HL-60/S4 treated with retinoic acid at 250 ng/mL for 4 days and 3 days (cell line): ENCODE measurements around the gene ZNF775.

Experiments used
- in situ Hi-C: fragments of 300-500 bp; cut with MboI; formaldehyde crosslinking; loops from 2 replicates; pipeline ENCODE4 v1.7.0; 2022; ENCODE audit warnings: low sequenced_read_pairs

ZNF775 gene

DNA sequence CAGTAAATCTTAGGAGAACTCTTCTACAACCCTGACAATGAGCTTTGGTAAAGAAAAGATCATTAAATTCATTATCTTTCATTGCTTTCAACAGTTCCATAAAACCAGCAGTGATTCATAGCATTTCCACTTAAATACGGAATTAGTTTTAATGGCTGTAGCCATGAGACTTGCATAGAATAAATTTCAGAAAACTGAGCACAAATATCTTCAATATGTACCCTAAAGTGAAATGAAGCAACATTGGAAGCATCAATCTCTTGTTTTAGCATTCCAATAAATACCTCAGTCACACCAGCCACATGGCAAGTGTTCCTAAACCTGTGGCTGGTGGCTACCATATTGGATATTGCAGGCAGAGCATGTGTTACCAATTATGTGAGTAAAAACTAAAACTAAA is 34.1 kb upstream of the ZNF775 start:
- in situ Hi-C loops = no loop called here

DNA sequence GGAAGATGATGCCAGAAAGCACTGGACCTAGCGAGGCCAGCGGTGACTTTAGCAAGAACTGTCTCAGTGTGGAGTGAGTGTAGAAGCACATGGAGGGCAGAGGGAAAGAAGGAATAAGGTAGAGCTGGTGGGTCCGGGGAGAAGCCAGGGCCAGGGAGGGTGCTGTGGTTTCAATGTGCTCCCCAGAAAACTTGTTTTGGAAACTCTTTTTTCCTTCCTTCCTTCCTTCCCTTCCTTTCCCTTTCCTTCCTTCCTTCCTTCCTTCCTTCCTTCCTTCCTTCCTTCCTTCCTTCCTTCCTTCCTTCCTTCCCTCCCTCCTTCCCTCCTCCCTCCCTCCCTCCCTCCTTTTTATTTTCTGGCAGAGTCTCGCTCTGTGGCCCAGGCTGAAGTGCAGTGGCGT is 32.2 kb upstream of the ZNF775 start:
- in situ Hi-C loops = no loop called here

DNA sequence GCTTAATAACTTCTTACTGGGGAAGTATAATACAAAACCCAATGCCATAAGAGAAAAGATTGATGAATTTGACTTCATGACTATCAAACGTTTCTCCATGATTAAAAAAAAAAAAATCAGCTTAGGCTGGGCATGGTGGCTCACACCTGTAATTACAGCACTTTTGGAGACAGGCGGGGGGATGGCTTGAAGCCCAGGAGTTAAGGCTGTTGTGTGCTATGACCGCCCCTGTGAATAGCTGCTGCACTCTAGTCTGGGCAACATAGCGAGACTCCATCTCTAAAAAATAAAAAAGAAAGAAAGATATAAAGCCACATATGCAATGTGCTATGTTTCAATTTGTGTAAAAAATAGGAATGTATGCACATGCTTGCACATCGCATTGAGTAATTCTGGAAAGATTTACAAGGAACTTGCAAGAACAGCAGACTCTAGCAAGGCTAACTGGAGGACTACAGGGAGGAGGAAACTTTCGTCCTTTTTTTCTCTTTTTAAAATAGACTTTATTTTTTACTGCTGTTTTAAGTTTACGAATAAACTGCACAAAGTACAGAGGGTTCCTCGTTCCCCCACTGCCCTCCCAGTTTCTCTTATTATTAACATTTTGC is 27.4 kb upstream of the ZNF775 start:
- in situ Hi-C loops = no loop called here

DNA sequence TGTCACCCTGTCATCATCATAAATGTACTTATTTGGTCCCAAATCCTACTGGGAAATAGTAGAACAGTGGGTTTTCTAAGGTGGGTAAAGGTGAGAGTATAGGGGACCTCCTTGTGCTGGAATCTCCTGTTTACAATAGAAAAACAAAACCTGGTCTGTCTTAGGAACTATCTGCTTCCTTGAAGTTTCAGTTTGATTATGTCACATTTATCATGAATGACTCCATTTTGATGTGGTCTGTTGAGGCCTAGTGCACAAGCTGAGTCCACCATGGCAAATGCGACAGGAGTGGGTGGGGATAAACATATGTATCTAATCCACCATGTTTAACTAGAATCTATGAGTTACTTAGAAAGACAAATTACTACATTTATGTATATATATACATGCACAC is 23.5 kb upstream of the ZNF775 start:
- in situ Hi-C loops = no loop called here

DNA sequence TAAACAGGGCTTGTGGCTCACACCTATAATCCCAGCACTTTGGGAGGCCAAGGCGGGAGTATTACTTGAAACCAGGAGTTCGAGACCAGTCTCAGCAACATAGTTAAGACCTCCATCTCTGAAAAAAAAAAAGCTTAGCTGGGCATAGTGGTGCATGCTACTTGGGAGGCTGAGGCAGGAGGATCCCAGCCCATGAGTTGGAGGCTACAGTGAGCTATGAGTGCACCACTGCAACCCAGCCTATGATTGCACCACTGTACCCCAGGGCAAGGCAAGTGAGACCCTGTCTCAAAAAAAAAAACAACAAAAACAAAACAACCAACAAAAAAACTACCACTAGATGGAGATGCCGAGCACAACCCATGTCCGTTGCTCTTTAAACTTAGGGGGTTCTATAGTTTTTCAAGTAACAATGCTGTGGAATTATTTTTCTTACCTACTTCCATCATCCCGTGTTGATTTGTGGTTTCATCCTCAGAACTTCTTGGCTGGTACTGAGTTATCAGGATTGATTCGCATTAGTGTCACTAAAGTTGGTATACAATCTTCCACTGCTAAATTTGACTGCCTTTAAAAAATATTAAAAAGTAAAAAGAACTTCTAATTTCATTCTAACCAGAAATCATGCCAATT is 22.7 kb upstream of the ZNF775 start:
- in situ Hi-C loops = no loop called here

DNA sequence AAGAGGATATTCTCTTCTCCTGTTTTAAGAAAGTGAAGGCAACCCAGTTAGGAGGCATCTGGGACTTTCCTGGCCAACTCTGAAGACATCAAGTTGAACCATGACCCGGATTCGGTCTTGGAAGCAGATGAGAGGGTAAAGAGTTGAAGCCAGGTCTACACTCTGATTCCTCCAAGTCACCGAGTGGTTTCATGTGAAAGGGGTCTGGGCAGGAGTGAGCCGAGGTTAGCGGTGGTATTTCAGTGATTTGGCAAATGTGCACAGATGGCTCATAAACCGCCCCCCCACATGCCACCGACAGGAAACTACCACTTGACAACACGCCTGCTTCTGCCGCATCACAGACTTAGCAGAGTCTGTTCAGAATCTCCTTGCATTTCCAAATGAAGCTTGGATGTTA is 21.9 kb upstream of the ZNF775 start:
- in situ Hi-C loops = no loop called here

DNA sequence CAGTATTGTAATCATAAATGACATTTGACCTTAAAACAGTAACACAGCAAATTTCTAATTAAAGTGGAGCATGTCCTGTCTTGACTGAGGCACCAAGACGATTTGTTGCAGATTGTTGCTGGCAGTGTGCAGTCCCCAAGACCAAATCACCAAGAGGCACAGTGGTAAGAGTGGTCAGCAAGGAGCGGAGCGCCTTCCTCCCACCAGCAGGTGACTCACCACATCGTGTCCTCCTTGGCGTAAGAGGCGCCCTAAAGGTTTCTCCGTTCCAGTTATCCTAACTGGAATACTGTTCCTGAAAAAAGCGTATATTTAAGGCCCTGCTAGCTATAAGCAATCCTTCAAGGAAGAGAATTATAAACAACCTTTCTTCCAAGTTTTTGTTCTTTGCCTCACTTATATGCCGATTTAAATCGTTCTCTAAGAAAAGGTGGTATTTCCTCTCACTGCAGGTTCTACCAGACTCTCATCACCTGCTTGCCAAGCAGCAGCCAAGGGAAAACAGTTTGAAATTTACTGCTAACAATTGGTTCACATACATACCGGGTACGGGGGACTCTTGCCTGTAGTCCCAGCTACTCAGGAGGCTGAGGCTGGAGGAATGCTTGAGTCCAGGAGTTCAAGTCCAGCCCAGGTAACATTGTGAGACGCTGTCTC is 21.2 kb upstream of the ZNF775 start:
- in situ Hi-C loops = no loop called here

DNA sequence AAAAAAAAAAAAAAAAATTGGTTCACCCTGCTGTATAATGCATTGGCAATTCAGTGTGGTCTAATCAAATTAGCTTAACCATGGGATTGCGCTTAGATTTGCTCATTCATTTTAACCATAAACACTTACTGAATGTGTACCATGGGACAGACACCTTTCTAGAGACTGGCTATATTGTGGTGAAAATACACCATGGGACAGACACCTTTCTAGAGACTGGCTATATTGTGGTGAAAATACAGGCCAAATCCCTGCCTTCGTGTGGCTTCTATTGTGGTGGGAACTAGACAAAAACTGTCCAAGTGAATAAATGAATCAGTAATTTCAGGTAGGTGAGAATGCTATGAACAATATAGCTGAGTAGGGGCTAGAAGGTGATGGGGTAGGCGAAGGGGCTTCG is 20.7 kb upstream of the ZNF775 start:
- in situ Hi-C loops = no loop called here

DNA sequence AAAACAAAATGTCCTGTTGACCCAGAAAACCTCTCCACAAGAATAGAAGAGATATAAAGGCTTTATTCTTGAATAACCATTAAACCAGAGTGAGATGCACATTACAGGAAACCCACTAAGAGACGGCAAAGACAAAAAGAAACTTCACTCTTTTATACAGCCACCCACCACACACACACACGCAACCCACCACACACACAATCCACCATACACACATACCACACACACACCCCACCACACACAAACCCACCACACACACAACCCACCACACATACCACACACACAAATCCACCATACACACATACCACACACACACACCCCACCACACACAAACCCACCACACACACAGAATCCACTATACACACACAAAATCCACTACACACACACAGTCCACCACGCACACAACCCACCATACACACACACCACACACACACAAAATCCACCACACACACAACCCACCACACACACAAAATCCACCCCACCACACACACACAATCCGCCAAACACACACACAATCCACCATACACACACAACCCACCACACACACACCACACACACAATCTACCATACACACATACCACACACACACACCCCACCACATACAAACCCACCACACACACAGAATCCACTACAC is 20.0 kb upstream of the ZNF775 start:
- in situ Hi-C loops = no loop called here

DNA sequence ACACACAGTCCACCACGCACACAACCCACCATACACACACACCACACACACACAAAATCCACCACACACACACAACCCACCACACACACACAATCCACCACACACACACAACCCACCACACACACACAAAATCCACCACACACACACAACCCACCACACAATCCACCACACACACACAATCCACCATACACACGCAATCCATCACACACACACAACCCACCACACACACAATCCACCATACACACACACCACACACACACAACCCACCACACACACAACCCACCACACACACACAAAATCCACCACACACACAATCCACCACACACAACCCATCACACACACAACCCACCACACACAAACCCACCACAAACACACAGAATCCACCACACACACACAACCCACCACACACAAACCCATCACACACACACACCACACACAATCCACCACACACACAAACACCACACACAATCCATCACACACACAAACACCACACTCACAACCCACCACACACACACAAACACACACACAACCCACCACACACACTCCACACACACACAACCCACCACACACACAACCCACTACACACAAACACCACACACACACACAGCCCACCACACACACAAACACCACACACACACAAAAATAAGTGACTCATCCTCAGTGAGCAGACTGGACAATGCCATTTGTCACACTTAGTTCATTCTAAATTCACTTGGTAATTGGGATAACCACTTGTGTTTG is 19.3 kb upstream of the ZNF775 start:
- in situ Hi-C loops = no loop called here

DNA sequence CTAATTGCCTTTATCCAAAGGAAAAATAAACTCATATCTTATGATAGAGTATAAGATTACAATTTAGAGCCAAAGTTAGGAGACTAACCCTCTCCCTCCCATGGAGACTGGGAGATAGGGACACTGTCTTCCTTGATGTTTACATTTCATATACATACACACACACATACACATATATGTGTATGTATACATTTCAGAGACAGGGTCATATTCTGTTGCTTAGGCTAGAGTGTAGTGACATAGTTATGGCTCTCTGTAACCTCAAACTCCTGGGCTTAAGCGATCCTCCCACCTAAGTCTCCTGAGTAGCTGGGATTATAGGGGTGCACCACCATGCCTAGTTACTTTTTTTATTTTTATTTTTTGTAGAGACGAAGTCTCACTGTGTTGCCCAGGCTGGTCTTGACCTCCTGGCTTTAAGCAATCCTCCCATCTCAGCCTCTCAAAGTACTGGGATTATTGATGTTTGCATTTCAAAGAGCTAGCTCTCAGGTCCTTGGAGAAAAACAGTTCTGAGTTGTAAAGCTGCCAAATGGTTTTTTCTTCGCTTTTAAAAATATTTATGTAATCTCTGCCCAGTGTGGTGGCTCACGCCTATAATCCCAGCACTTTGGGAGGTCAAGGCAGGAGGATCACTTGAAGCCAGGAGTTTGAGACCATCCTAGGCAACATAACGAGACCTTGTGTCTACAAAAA is 18.6 kb upstream of the ZNF775 start:
- in situ Hi-C loops = no loop called here

DNA sequence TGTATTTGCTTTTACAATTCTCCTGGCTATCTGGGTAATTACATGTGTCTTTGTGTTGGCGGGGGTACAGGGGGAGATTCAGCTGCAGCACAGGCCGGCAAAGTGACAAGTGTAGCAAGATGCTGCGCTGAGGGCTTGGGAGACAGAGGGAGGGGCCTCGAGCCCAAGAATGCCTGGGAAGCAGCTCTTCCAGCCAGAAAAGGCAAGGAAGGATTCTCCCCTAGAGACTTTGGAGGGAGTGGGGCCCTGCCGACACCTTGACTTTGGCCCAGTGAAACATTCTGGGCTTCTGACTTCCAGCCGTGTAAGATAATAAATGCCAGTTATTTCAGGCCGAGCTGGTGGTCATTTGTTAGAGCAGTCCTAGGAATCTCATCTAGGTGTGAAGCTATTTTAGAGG is 17.7 kb upstream of the ZNF775 start:
- in situ Hi-C loops = no loop called here

DNA sequence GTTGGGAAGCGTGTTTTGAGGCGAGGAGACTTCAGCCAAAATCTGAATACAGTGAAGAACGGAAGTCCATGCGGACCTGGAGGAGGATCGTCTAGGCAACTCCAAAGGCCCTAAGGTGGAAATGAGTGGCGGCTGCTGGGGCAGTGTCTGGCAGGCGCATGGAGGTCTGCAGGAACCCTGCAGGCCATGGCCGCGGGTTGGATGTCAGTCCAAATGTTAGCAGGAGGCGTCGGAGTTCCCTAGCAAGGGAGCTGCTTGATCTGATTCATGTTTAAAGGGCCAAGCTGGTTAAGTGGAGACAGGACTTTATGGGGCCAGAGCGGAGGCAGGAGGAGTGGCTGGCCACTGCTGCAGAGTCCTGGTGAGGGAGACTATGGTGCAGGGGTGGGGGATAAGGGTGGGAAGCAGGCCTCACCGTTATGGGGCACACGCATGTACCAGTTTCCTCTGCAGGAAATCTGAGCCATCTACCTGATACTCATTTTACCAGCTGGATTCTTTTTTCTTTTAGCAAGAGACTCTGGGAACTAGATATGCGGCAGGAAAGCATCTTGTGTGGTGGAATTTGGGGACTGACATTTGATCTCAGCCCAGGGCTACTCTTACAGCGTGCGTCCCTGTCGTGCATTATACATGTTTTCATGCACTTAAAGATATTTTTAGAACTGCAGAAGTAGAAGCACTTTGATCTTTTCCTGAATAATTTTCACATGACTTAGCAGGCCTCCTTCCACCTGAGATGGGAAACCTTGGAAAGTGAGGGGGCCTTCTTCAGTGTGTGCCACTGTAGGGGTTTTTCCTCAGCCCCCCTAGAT is 17.1 kb upstream of the ZNF775 start:
- in situ Hi-C loops = no loop called here

DNA sequence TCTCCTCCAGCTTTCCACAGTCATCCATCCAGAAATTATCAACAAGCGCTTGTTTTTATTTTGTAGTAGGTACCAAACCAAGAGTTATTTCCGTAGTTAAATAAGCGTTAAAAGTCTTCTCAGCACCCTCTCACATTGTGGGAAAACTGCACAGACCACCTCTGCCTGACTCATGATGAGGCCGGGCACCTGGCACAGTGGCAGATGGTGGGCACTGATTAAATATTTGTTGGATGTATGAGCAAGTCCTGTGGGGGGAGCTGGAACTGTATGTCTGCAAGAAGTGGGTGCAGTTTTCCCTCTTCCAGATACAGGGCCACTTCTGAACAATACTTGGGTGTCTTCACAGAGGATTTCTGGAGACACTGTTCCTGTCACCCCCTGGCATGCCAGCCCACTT is 15.8 kb upstream of the ZNF775 start:
- in situ Hi-C loops = no loop called here

DNA sequence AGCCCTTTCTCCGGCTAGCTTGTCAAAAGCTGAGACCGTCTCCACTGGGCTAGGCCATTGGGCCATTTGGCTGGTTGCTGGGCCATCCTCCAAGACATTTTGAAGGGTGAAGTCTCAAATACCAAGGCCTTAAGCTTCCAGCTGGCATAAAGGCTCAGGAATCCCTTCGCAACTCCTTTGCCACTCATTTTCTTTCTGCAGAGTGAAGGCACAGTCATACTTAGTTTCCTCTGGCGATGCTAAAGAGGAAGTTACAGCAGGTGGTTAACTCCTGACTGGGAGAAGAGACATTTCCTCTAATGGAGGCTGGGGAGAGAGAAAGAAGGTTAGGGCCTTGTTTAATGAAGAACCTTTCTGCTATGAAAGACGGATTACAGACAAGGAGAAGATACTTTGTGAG is 15.3 kb upstream of the ZNF775 start:
- in situ Hi-C loops = no loop called here

DNA sequence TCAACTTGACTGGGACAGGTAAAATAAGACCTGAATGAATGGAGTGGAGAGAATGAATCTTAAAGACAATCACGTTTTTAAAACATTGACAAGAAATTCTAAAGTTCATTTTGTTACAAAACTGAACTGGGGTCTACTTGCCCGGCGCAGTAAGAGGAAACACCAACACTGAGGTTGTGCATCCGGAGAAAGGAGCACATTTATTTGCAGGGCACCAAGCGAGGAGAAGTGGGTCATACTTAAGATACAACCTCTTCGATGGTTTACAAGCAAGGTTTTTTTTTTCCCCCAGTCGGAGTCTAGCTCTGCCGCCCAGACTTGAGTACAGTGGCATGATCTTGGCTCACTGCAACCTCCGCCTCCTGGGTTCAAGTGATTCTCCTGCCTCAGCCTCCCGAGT is 13.9 kb upstream of the ZNF775 start:
- in situ Hi-C loops = no loop called here

DNA sequence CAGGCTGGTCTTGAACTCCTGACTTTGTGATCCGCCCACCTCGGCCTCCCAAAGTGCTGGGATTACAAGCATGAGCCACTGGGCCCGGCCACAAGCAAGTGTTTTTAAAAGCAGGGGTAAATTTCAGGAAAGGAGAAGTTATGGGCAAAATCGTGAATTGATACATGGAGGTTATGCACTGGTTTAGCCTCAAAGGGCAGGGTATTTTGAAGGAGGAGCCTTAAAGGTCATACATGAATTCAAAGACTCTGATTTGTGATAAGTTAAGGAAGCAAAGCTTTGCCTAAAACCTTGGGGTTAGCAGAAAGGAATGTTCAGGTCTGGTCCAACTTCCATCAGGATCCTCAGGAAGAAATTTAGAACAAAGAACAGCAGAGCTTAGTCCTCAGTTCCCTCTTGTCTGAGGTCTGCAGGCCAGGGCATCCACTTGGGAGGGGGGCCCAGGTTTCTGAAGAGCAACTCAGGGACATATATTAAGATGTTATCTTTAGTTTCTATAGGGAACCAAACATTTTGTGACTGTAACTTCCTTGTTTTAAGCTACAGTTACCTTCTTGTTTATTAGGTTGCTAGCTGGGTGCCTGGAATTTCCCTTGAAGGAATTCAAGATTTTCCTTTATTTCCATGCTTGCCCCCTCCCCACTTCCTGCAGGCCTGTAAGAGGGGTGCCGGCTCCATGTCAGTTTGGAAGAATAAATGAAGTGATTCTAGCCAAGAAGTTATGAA is 13.3 kb upstream of the ZNF775 start:
- in situ Hi-C loops = no loop called here

DNA sequence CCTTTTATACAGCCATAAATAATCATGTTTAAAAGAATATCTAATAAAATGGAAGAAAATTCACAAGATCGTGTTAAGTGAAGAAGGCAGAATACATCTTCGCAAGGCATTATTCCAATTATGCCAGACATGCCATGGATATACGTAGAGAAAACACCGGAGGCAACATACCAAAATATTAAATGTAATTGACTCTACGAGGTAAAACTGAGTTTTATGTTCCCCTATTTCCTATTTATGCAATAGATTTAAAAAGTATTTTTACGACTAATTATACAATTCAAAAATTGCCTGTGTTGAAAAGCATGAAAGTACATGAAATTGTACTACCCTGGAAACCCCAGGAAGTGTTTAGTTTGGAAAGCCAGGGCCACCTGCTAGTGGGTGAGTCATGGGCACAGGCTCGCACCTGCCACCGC is 11.4 kb upstream of the ZNF775 start:
- in situ Hi-C loops = no loop called here

DNA sequence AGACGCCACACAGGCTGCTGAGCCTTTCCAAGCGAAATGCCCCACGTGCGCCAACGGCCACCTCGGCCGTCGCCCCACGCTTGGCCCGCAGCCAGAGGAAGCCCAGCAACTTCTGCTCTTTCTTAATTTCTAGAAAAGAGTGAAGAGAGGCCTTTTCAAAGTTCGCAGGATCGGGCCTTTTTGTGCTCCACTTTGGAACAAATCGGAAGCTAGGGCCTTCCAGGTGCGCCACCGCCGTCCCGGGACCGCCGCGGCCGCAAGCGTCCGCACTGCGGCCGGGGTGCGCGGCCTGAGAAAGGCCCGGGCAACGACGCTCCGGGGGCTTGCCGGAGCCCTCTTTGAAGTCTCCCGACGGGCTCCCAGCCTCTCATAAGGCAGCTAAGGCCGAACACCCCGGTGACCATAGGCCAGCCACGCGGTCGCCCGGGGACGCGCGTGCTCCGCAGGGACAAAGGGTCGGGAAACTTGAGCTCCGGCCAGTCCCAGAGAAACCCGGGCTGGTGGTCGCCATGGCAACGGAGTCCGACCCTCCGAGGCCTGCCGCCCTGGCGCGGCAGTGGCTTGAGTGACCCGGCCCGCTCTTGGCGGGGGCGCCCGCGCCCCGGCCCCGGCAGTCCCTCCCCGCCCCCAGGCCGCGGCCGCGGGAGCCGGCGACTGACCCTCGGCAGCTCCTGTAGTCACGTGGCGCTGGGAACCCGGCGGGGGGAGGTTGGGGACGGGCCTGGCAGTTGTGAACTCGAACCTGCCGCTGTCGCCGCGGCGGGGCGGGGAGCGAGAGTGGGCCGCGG is 10.8 kb upstream of the ZNF775 start, which contains the start of gene REPIN1:
Gene REPIN1, plus strand, starts transcription at position 727 of the 788 bp plus-strand sequence. CDS start 890 bp downstream, outside the sequence.
- in situ Hi-C loops = no loop called here
